Gastroesophageal sphincter (tissue), 4 donors: ENCODE data around the gene CEMIP. TPM values are rescaled to one million over a fixed set of nuclear protein-coding genes. Genes with fewer than 3 reads are reported as not detected.

ENCODE experiments used
- ATAC-seq: fragments of 150-250 bp; one replicate; pipeline ENCODE4 v1.9.1; 2016; ENCODE audit warnings: mild to moderate bottlenecking, moderate library complexity
- H3K27ac ChIP-seq, 4 donors: fragments of 200-600 bp; sonication (generic) in 3 of 4; 1 replicate in 3 of 4; 2 replicates in 1 of 4; pipeline ENCODE4 v1.5.1; 2016 to 2019
- H3K27me3 ChIP-seq: fragments of 200-600 bp; sonication (generic); one replicate; pipeline ENCODE4 v1.5.1; 2019
- H3K36me3 ChIP-seq, 2 donors: fragments of 200-600 bp; sonication (generic); one replicate each; pipeline ENCODE4 v1.5.1; 2019; ENCODE audit warnings: control low read depth in 1 of 2
- H3K4me1 ChIP-seq, 3 donors: fragments of 200-600 bp; sonication (generic); 1 replicate in 2 of 3; 2 replicates in 1 of 3; pipeline ENCODE4 v1.5.1; 2016 to 2019; ENCODE audit warnings: control low read depth in 2 of 3
- H3K4me3 ChIP-seq, 2 donors: fragments of 200-600 bp; sonication (generic); one replicate each; pipeline ENCODE4 v1.5.1; 2019; ENCODE audit warnings: mild to moderate bottlenecking in 1 of 2, moderate library complexity in 1 of 2
- H3K9me3 ChIP-seq, 3 donors: fragments of 200-600 bp; sonication (generic); one replicate each; pipeline ENCODE4 v1.5.1; 2017 to 2019; ENCODE audit warnings: control low read depth in 2 of 3
- EP300 ChIP-seq: sonication (generic); formaldehyde crosslinking; IDR thresholded peaks from one replicate; pipeline ENCODE4 v1.6.1; 2017; ENCODE audit warnings: antibody characterized with exemption, mild to moderate bottlenecking
- POLR2A ChIP-seq, 2 donors: fragments of 450-650 bp; IDR thresholded peaks; one replicate each; pipeline ENCODE4 v1.6.1; 2017; ENCODE audit warnings: antibody characterized with exemption in 2 of 2, mild to moderate bottlenecking in 2 of 2, moderate library complexity in 1 of 2
- POLR2AphosphoS5 ChIP-seq: sonication (generic); formaldehyde crosslinking; IDR thresholded peaks from one replicate; pipeline ENCODE4 v1.6.1; 2017; ENCODE audit warnings: antibody characterized with exemption
- WGBS, 2 donors: methylation state at CpG; one replicate each; pipeline ENCODE4 v1.1.5; 2018; ENCODE audit warnings: low coverage in 1 of 2; 5-methylcytosine and 5-hydroxymethylcytosine counted together
- total RNA-seq, 4 donors: library from RNA; depleted of rRNA; stranded (reverse); fragments of >200 nt; gene quantifications; one replicate each; pipeline ENCODE4 v1.1.0, GENCODE V29; 2016
- TF ChIP-seq, protein P1 (sequence below), 4 experiments: fragments of 200-600 bp in 2 of 4; fragments of 450-650 bp in 2 of 4; sonication (generic) in 1 of 4; IDR thresholded peaks; one replicate each; pipeline ENCODE4 v1.5.1; 2017 to 2019; ENCODE audit warnings: antibody characterized with exemption in 4 of 4, mild to moderate bottlenecking in 2 of 4, moderate library complexity in 2 of 4

The CEMIP gene
- total RNA-seq, 4 donors from 2014 or later = 0.35 to 0.54 TPM; not detected in 2

DNA sequence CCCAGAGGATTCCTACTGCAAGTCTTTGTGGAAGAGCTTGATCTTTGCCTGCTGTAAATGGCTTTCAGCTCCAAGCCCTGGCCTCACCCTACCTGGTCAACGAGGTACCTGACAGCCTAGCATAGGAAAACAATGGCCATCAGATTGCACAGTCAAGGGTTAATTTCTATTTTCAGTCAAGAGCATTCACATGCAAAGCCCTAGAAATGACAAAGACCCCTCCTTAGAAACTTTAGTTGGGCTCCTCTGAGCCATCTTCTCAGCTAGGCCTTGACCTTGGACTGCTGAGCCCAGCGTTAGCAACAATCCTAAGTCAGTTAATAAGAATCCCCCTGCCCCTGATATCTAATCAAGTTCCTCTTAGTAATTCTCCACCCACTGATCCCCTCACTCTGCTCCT lies 192.0 kb downstream of the CEMIP start:
- Histone ChIP-seq H3K4me1 (peaks cover 0 to 19% (median 0%) of the 10 kb centered on the region in 3 donors), H3K4me3 (no peak overlapping the region), H3K27ac (no peak overlapping the region), H3K27me3 (no peaks in the 10 kb centered on the region), H3K9me3 (no peaks in the 10 kb centered on the region), H3K36me3 (peaks cover 0 to 44% of the 10 kb centered on the region in 2 donors)
- TF ChIP-seq POLR2A (IDR thresholded peaks at IDR 0.05) (no peak), POLR2AphosphoS5 (no peak), EP300 (no peak)
- TF ChIP-seq, protein P1, sequence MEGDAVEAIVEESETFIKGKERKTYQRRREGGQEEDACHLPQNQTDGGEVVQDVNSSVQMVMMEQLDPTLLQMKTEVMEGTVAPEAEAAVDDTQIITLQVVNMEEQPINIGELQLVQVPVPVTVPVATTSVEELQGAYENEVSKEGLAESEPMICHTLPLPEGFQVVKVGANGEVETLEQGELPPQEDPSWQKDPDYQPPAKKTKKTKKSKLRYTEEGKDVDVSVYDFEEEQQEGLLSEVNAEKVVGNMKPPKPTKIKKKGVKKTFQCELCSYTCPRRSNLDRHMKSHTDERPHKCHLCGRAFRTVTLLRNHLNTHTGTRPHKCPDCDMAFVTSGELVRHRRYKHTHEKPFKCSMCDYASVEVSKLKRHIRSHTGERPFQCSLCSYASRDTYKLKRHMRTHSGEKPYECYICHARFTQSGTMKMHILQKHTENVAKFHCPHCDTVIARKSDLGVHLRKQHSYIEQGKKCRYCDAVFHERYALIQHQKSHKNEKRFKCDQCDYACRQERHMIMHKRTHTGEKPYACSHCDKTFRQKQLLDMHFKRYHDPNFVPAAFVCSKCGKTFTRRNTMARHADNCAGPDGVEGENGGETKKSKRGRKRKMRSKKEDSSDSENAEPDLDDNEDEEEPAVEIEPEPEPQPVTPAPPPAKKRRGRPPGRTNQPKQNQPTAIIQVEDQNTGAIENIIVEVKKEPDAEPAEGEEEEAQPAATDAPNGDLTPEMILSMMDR (IDR thresholded peaks at IDR 0.05) = no peak
- WGBS, 2 donors = 79 to 80% methylated on average over 2 of the region's 2 CpGs
- no peak for ATAC-seq

GRCh38 chr15:80972276-80972675 lies 193.1 kb downstream of the CEMIP start:
- H3K36me3 ChIP-seq = peaks cover 0 to 54% of the 10 kb centered on the region in 2 donors
- ATAC-seq = no peak
- H3K27ac ChIP-seq = no peak overlapping the region
- H3K4me3 ChIP-seq = no peak overlapping the region
- TF ChIP-seq EP300 (no peak), POLR2AphosphoS5 (no peak), POLR2A (IDR thresholded peaks at IDR 0.05) (no peak)
- TF ChIP-seq, protein P1 (IDR thresholded peaks at IDR 0.05) = no peak
- H3K27me3 ChIP-seq = no peaks in the 10 kb centered on the region
- no peaks in the 10 kb centered on the region for H3K9me3 ChIP-seq
- 100% methylated on average over 1 of the region's 3 CpGs; no CpG with 5 or more reads in 1 of the 2 donors for WGBS, 2 donors
- H3K4me1 ChIP-seq = peaks cover 0 to 30% (median 3%) of the 10 kb centered on the region in 3 donors

- TF ChIP-seq POLR2A (IDR thresholded peaks at IDR 0.05) (no peak), EP300 (no peak), POLR2AphosphoS5 (no peak)
- TF ChIP-seq, protein P1 (IDR thresholded peaks at IDR 0.05) = no peak
- 94% methylated on average over 4 of the region's 4 CpGs; no CpG with 5 or more reads in 1 of the 2 donors for WGBS, 2 donors
- ATAC-seq = no peak
- Histone ChIP-seq H3K9me3 (no peaks in the 10 kb centered on the region), H3K27me3 (no peaks in the 10 kb centered on the region), H3K4me3 (no peak overlapping the region), H3K27ac (no peak overlapping the region), H3K4me1 (peaks cover 0 to 43% (median 4%) of the 10 kb centered on the region in 3 donors), H3K36me3 (peaks cover 0 to 55% of the 10 kb centered on the region in 2 donors)
Measured at GRCh38 chr15:80974914-80975313, 195.7 kb downstream of the CEMIP start.

DNA sequence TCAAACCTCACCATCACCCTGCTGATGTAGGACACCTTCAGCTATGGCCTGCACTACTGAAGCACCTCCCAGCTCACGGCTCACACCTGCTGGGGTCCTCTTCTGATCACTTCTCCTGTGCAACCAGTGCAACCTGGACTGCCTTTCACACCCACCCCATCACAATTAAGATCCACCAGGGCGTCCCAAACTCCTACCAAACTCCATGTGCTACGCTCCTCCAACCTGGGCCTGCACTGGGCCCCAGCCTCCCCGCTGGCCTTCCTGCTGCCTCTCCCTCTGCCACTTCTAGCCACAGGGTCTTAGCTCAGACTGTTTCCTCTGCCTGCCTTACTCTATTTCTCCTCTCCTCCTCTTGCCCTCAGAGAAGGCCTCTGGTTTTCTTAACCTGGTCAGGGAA lies 197.7 kb downstream of the CEMIP start:
- Histone ChIP-seq H3K36me3 (peaks cover 0 to 74% of the 10 kb centered on the region in 2 donors), H3K4me3 (no peak overlapping the region), H3K4me1 (peaks cover 0 to 39% (median 4%) of the 10 kb centered on the region in 3 donors), H3K27ac (no peak overlapping the region), H3K27me3 (no peaks in the 10 kb centered on the region), H3K9me3 (no peaks in the 10 kb centered on the region)
- ATAC-seq = no peak
- no peak for TF ChIP-seq POLR2A (IDR thresholded peaks at IDR 0.05)
- TF ChIP-seq EP300 = no peak
- TF ChIP-seq, protein P1 (IDR thresholded peaks at IDR 0.05) = no peak
- TF ChIP-seq POLR2AphosphoS5 = no peak
- 94% methylated on average over 3 of the region's 4 CpGs; no CpG with 5 or more reads in 1 of the 2 donors for WGBS, 2 donors

GRCh38 chr15:80977627-80978036 lies 198.5 kb downstream of the CEMIP start:
- Histone ChIP-seq H3K27me3 (no peaks in the 10 kb centered on the region), H3K4me3 (no peak overlapping the region), H3K36me3 (peaks cover 0 to 73% of the 10 kb centered on the region in 2 donors), H3K4me1 (peaks cover 0 to 39% (median 4%) of the 10 kb centered on the region in 3 donors), H3K27ac (peak overlapping the region in 1 of 4 donors; percentile 22), H3K9me3 (no peaks in the 10 kb centered on the region)
- TF ChIP-seq, protein P1 (IDR thresholded peaks at IDR 0.05) = peak in 3 of 4 experiments; percentile 35 to 64 (median 50)
- TF ChIP-seq EP300 = no peak
- ATAC-seq = peak; percentile 84
- 31 to 37% methylated on average over 3 to 5 of the region's 7 CpGs for WGBS, 2 donors
